Activated CD8-positive, alpha-beta memory T cell treated with anti-CD3 and anti-CD28 coated beads, Interleukin-2, amount 50 U/mL, for 4 hours (primary cell): ENCODE data around the gene SMS.

Source experiments
- DNase-seq: peaks from one replicate; pipeline ENCODE4 v3.0.0-alpha.2; 2020

Gene SMS

GRCh38 chrX:22043872-22044271, 103.4 kb downstream of the SMS start:
- no peak for DNase-seq
